SK-N-SH (cell line): Measurements from ENCODE around the gene EVC.

Source experiments
- EZH2phosphoT487 ChIP-seq: fragments of 200-600 bp; sonication (generic); IDR thresholded peaks from 2 replicates; pipeline ENCODE4 v1.6.1; 2017; ENCODE audit warnings: low read depth, mixed run types, mild to moderate bottlenecking, antibody characterized with exemption, moderate library complexity, borderline replicate concordance
- FOXM1 ChIP-seq: IDR thresholded peaks from 2 replicates; pipeline ENCODE4 v1.4.0; 2012; ENCODE audit warnings: low read depth, mild to moderate bottlenecking
- POLR2AphosphoS5 ChIP-seq: IDR thresholded peaks from 2 replicates; pipeline ENCODE4 v1.6.1; 2012; ENCODE audit warnings: low read depth, low read length
- RAD21 ChIP-seq: IDR thresholded peaks from 2 replicates; pipeline ENCODE4 v1.6.1; 2012; ENCODE audit warnings: mild to moderate bottlenecking, low read length
- RCOR1 ChIP-seq: fragments of 150-350 bp; IDR thresholded peaks from 2 replicates; pipeline ENCODE4 v1.6.1; 2017; ENCODE audit warnings: antibody characterized with exemption, low read length
- RFX5 ChIP-seq: IDR thresholded peaks from 2 replicates; pipeline ENCODE4 v1.6.1; 2012; ENCODE audit warnings: mild to moderate bottlenecking, improper control_type of control experiment, low read length
- RXRA ChIP-seq: IDR thresholded peaks from 2 replicates; pipeline ENCODE4 v1.4.0; 2012; ENCODE audit warnings: low read depth, mild to moderate bottlenecking, borderline replicate concordance
- SIN3A ChIP-seq: IDR thresholded peaks from 2 replicates; pipeline ENCODE4 v1.6.1; 2012; ENCODE audit warnings: low read depth, mild to moderate bottlenecking, low read length, moderate library complexity, borderline replicate concordance
- TEAD4 ChIP-seq: IDR thresholded peaks from 2 replicates; pipeline ENCODE4 v1.4.0; 2012; ENCODE audit warnings: mild to moderate bottlenecking, borderline replicate concordance; ENCODE audit not compliant: insufficient read depth
- YY1 ChIP-seq: IDR thresholded peaks from 2 replicates; pipeline ENCODE4 v1.4.0; 2012; ENCODE audit warnings: low read depth, mild to moderate bottlenecking
- TF ChIP-seq, protein P1 (sequence below): fragments of 200-600 bp; sonication (generic); IDR thresholded peaks from 2 replicates; pipeline ENCODE4 v1.6.1; 2017; ENCODE audit warnings: antibody characterized with exemption, mild to moderate bottlenecking, moderate library complexity
- TF ChIP-seq, protein P2 (sequence below): IDR thresholded peaks from 2 replicates; pipeline ENCODE4 v1.6.1; 2012; ENCODE audit warnings: mild to moderate bottlenecking, low read depth, low read length, moderate library complexity
- TF ChIP-seq, protein P3 (sequence below): IDR thresholded peaks from 2 replicates; pipeline ENCODE4 v1.4.0; 2012; ENCODE audit warnings: low read depth

DNA sequence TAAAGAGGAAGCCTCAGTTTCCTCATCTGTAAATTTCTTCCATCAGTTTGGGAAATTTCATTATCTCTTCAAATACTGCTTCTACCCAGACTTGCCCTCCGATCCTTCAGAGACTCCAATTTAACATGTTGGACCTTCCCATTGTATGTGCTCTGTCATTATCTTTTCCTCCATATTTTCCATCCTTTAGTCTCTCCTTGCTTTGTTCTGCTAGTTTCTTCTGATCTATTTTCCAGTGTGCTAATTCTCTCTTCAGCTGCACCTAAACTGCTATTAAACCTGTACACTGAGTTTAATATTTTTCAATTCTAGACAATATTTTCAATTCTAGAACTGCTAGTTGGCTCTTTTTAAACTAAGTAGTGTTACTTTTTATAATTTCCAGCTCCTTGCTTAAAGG, 65.5 kb downstream of the EVC start:
- TF ChIP-seq, protein P1, sequence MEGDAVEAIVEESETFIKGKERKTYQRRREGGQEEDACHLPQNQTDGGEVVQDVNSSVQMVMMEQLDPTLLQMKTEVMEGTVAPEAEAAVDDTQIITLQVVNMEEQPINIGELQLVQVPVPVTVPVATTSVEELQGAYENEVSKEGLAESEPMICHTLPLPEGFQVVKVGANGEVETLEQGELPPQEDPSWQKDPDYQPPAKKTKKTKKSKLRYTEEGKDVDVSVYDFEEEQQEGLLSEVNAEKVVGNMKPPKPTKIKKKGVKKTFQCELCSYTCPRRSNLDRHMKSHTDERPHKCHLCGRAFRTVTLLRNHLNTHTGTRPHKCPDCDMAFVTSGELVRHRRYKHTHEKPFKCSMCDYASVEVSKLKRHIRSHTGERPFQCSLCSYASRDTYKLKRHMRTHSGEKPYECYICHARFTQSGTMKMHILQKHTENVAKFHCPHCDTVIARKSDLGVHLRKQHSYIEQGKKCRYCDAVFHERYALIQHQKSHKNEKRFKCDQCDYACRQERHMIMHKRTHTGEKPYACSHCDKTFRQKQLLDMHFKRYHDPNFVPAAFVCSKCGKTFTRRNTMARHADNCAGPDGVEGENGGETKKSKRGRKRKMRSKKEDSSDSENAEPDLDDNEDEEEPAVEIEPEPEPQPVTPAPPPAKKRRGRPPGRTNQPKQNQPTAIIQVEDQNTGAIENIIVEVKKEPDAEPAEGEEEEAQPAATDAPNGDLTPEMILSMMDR: no peak
- TF ChIP-seq YY1 (no peak), TEAD4 (no peak), FOXM1 (no peak), EZH2phosphoT487 (no peak), SIN3A (no peak), RFX5 (no peak), RXRA (no peak), POLR2AphosphoS5 (no peak), RAD21 (no peak), RCOR1 (no peak)
- TF ChIP-seq, protein P2, sequence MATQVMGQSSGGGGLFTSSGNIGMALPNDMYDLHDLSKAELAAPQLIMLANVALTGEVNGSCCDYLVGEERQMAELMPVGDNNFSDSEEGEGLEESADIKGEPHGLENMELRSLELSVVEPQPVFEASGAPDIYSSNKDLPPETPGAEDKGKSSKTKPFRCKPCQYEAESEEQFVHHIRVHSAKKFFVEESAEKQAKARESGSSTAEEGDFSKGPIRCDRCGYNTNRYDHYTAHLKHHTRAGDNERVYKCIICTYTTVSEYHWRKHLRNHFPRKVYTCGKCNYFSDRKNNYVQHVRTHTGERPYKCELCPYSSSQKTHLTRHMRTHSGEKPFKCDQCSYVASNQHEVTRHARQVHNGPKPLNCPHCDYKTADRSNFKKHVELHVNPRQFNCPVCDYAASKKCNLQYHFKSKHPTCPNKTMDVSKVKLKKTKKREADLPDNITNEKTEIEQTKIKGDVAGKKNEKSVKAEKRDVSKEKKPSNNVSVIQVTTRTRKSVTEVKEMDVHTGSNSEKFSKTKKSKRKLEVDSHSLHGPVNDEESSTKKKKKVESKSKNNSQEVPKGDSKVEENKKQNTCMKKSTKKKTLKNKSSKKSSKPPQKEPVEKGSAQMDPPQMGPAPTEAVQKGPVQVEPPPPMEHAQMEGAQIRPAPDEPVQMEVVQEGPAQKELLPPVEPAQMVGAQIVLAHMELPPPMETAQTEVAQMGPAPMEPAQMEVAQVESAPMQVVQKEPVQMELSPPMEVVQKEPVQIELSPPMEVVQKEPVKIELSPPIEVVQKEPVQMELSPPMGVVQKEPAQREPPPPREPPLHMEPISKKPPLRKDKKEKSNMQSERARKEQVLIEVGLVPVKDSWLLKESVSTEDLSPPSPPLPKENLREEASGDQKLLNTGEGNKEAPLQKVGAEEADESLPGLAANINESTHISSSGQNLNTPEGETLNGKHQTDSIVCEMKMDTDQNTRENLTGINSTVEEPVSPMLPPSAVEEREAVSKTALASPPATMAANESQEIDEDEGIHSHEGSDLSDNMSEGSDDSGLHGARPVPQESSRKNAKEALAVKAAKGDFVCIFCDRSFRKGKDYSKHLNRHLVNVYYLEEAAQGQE: no peak
- TF ChIP-seq, protein P3, sequence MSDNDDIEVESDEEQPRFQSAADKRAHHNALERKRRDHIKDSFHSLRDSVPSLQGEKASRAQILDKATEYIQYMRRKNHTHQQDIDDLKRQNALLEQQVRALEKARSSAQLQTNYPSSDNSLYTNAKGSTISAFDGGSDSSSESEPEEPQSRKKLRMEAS: no peak
